GM18951 (cell line): ENCODE data around the gene SYT12.

ENCODE experiments used
- POLR2A ChIP-seq: IDR thresholded peaks from 4 replicates; pipeline ENCODE4 v1.6.1; 2011; ENCODE audit warnings: mild to moderate bottlenecking; ENCODE audit not compliant: insufficient read length, insufficient read depth; ENCODE audit errors: extremely low read depth
- in situ Hi-C: fragments of 300-500 bp; cut with MboI; formaldehyde crosslinking; loops from one replicate; pipeline ENCODE4 v1.12.0; 2022; ENCODE audit warnings: low sequenced_read_pairs, mixed read lengths, inconsistent platforms; ENCODE audit not compliant: unreplicated experiment

The SYT12 gene

GRCh38 chr11:67007126-67007525 is 15.8 kb upstream of the SYT12 start:
- in situ Hi-C loops, result no loop called here
- TF ChIP-seq POLR2A, result no peak

GRCh38 chr11:67010296-67010905 is 12.5 kb upstream of the SYT12 start:
- in situ Hi-C loops, result no loop called here
- no peak for TF ChIP-seq POLR2A

DNA sequence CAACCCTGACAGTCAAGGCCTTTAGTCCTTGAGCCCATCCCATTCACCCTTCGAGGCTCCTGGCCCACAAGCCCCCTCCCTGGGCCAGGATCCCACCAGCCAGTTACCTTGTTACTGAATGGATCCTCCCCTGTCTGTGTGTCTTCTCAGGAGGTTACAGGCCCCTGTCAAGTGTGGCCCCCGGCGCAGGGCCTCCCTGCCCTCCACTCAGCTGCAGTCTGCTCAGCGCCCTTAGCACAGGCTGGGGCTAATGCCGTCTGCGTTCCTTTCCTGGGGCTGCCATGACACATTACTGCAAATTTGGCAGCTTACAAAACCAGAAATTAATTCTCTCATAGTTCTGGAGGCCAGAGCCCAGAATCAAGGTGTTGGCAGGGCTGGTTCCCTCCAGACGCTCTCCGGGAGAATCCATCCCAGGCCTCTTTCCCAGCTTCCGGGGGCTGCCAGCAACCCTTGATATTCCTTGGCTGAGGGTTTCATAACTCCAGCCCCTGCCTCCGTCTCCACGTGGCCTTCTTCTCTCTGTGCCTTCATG is 9.4 kb upstream of the SYT12 start:
- in situ Hi-C loops, result no loop called here
- no peak for TF ChIP-seq POLR2A

DNA sequence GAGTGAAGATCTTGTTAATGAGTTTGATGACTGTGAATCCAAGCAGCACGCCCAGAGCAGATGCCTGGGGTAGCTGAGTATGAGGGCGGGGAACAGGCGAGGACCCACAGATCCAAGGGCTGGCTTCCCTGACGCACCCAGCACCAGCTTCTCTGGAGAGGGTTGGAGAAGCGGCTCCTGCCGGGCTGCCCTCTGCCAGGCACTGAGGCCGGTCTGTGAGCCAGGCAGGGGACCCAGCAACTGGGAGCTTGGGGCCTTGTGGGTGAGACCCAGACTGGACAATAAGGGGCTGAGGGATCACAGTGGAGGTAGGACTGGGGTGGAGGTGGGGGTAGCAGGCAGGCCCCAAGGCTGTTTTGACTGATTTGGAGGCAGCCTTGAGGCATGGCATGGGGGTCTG is 8.6 kb upstream of the SYT12 start:
- in situ Hi-C loops, result no loop called here
- no peak for TF ChIP-seq POLR2A

GRCh38 chr11:67015048-67015447 is 7.9 kb upstream of the SYT12 start:
- TF ChIP-seq POLR2A, result no peak
- in situ Hi-C loops, result no loop called here

GRCh38 chr11:67016550-67016949 is 6.4 kb upstream of the SYT12 start:
- in situ Hi-C loops, result no loop called here
- TF ChIP-seq POLR2A, result no peak

DNA sequence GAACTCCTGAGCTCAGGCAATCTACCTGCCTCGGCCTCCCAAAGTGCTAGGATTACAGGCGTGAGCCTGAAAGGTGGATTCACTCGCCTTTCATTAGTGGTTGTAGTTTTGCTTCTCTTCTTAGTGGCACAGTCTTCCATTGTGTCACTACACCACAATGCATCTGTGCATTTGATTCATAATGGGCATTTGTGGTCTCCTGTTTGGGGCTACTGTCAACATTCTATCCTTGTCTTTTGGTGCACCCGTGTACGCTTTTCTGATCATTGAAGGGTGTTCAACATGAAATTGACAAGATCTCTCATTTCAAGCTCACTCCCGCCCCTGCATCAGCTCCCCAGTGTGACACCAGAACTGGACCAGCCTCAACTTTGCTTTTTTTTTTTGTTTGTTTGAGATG is 2.0 kb upstream of the SYT12 start:
- in situ Hi-C loops, result no loop called here
- TF ChIP-seq POLR2A, result no peak

DNA sequence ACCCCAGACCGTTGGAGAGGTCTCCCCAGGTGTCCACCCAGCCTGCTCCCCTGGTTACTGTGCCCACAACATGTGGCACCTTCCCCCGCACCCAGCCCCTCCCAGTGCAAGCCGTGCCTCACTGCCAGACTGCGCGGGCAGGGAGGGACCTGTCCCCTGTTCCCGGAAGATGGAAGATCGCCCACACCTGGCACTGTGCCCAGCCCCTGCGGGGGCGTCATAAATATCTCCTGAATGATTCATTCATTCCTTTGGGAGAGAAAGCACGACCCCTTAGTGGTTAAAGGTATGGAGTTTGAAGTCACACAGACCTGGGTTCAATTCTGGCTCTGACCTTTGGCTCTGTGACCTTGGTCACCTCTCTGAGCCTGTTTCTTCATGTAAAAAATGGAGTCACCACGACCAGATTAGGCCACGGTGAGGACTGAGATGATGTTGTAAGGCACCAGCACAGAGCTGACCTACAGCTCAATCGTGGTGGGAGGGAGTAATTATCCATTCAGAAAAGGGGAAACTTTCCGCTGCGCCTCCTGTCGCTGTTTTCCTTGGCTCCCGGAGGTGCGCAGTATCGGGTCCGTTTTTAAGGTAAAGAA is 497 bp upstream of the SYT12 start:
- TF ChIP-seq POLR2A, result no peak
- in situ Hi-C loops, result no loop called here

GRCh38 chr11:67023957-67024353 is 1.0 kb downstream of the SYT12 start:
- in situ Hi-C loops, result no loop called here
- no peak for TF ChIP-seq POLR2A

DNA sequence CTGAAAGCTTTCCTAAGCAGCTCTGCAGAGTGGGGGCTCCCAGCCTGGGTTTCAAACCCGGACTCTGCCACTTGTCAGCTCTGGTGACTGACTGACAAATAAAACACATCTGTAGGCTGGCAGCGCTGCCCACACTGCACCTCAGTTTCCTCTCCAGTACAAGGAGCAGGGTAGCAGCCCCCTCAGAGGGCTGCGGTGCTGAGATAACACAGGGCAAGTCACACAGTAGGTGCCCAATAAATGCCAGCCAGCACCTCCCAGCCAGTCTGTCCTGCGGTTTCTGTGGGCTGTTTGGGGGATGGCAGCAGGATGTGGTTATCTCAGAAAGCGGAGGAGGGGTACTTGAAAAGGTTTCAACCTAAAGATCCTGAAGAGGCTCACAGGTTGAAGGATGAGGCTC is 1.5 kb downstream of the SYT12 start:
- in situ Hi-C loops, result no loop called here
- TF ChIP-seq POLR2A, result no peak

GRCh38 chr11:67024966-67025365 is 2.0 kb downstream of the SYT12 start:
- in situ Hi-C loops, result no loop called here
- no peak for TF ChIP-seq POLR2A

GRCh38 chr11:67025750-67026149 is 2.8 kb downstream of the SYT12 start:
- TF ChIP-seq POLR2A, result no peak
- in situ Hi-C loops, result no loop called here

DNA sequence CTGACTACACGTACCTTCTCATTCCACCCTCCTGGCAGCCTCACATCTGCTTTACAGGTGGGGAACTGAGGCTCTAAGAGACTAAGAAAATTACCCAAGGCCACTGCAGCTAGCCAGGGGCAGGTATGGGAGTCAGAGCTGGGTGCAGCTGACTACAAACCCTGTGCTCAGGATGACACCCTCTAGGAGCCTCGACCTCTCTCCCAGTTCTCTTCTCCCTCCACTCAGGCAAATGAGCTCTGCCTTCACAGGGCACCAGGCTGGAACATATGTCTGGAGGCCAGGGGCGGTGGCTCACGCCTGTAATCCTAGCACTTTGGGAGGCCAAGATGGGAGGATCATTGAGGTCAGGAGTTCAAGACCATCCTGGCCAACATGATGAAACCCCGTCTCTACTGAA is 4.0 kb downstream of the SYT12 start:
- in situ Hi-C loops, result no loop called here
- TF ChIP-seq POLR2A, result no peak

GRCh38 chr11:67027483-67027930 is 4.6 kb downstream of the SYT12 start:
- TF ChIP-seq POLR2A, result no peak
- in situ Hi-C loops, result no loop called here
